ENCODE measurements around the gene SMYD2. TPM values are rescaled to one million over a fixed set of nuclear protein-coding genes. Genes with fewer than 3 reads are reported as not detected.

The SMYD2 gene
- polyA plus RNA-seq, 1 donor from 2014 or later: 32.4 TPM

GRCh38 chr1:214364386-214364785 lies 83.4 kb downstream of the SMYD2 start:
- peaks cover 0 to 5% (median 0%) of the 10 kb centered on the region in 3 donors for H3K9me3 Mint-ChIP-seq
- H3K27me3 Mint-ChIP-seq: peaks cover 11% of the 10 kb centered on the region
- H3K27ac Mint-ChIP-seq: no peak overlapping the region
- no peak overlapping the region for H3K4me3 Mint-ChIP-seq
- H3K36me3 Mint-ChIP-seq: peaks cover 2% of the 10 kb centered on the region
- peaks cover 0 to 1% (median 0%) of the 10 kb centered on the region in 3 donors for H3K4me1 Mint-ChIP-seq

GRCh38 chr1:214364786-214365295 lies 83.9 kb downstream of the SMYD2 start:
- Mint-ChIP-seq H3K27me3 (peaks cover 12% of the 10 kb centered on the region), H3K36me3 (peaks cover 2% of the 10 kb centered on the region), H3K4me1 (peaks cover 0 to 1% (median 0%) of the 10 kb centered on the region in 3 donors), H3K9me3 (peaks cover 0 to 5% (median 0%) of the 10 kb centered on the region in 3 donors), H3K4me3 (no peak overlapping the region), H3K27ac (no peak overlapping the region)

GRCh38 chr1:214367841-214368240 lies 86.9 kb downstream of the SMYD2 start:
- Mint-ChIP-seq H3K27ac (no peak overlapping the region), H3K27me3 (peaks cover 6% of the 10 kb centered on the region), H3K9me3 (peaks cover 0 to 2% (median 0%) of the 10 kb centered on the region in 3 donors)

GRCh38 chr1:214369364-214369763 lies 88.4 kb downstream of the SMYD2 start:
- no peak overlapping the region for H3K27ac Mint-ChIP-seq
- peaks cover 0 to 2% (median 0%) of the 10 kb centered on the region in 3 donors for H3K9me3 Mint-ChIP-seq
- H3K27me3 Mint-ChIP-seq: peaks cover 6% of the 10 kb centered on the region
- no peaks in the 10 kb centered on the region for H3K4me1 Mint-ChIP-seq
- H3K4me3 Mint-ChIP-seq: no peak overlapping the region
- peaks cover 2% of the 10 kb centered on the region for H3K36me3 Mint-ChIP-seq

More at GRCh38 chr1:214367841-214368240, 86.9 kb downstream of the SMYD2 start:
- peaks cover 2% of the 10 kb centered on the region for H3K36me3 Mint-ChIP-seq
- H3K4me3 Mint-ChIP-seq: no peak overlapping the region
- H3K4me1 Mint-ChIP-seq: no peaks in the 10 kb centered on the region

GRCh38 chr1:214370615-214371014 lies 89.7 kb downstream of the SMYD2 start:
- H3K9me3 Mint-ChIP-seq: peaks cover 0 to 2% (median 0%) of the 10 kb centered on the region in 3 donors
- H3K27ac Mint-ChIP-seq: no peak overlapping the region
- H3K36me3 Mint-ChIP-seq: peaks cover 1% of the 10 kb centered on the region
- peaks cover 4% of the 10 kb centered on the region for H3K27me3 Mint-ChIP-seq
- no peak overlapping the region for H3K4me3 Mint-ChIP-seq
- H3K4me1 Mint-ChIP-seq: no peaks in the 10 kb centered on the region

GRCh38 chr1:214372092-214372491 lies 91.1 kb downstream of the SMYD2 start:
- Mint-ChIP-seq H3K36me3 (no peaks in the 10 kb centered on the region), H3K4me3 (no peak overlapping the region), H3K4me1 (no peaks in the 10 kb centered on the region), H3K9me3 (peaks cover 0 to 2% (median 0%) of the 10 kb centered on the region in 3 donors), H3K27ac (no peak overlapping the region), H3K27me3 (peaks cover 2% of the 10 kb centered on the region)

- Mint-ChIP-seq H3K36me3 (no peaks in the 10 kb centered on the region), H3K4me3 (no peak overlapping the region), H3K27me3 (no peaks in the 10 kb centered on the region), H3K4me1 (no peaks in the 10 kb centered on the region), H3K9me3 (no peaks in the 10 kb centered on the region), H3K27ac (no peak overlapping the region)
Observed at GRCh38 chr1:214377485-214377884, 96.5 kb downstream of the SMYD2 start.

- Mint-ChIP-seq H3K27ac (no peak overlapping the region), H3K4me3 (no peak overlapping the region), H3K9me3 (no peaks in the 10 kb centered on the region), H3K4me1 (no peaks in the 10 kb centered on the region), H3K27me3 (no peaks in the 10 kb centered on the region), H3K36me3 (no peaks in the 10 kb centered on the region)
Observed at GRCh38 chr1:214377886-214378285, 96.9 kb downstream of the SMYD2 start.

- H3K27me3 Mint-ChIP-seq: no peaks in the 10 kb centered on the region
- H3K27ac Mint-ChIP-seq: no peak overlapping the region
- no peak overlapping the region for H3K4me3 Mint-ChIP-seq
- no peaks in the 10 kb centered on the region for H3K4me1 Mint-ChIP-seq
- H3K36me3 Mint-ChIP-seq: no peaks in the 10 kb centered on the region
- no peaks in the 10 kb centered on the region for H3K9me3 Mint-ChIP-seq
Observed at GRCh38 chr1:214378492-214378891, 97.5 kb downstream of the SMYD2 start.

- Mint-ChIP-seq H3K27ac (no peak overlapping the region), H3K36me3 (no peaks in the 10 kb centered on the region), H3K4me3 (no peak overlapping the region), H3K4me1 (no peaks in the 10 kb centered on the region), H3K27me3 (no peaks in the 10 kb centered on the region), H3K9me3 (no peaks in the 10 kb centered on the region)
Observed at GRCh38 chr1:214379236-214379970, 98.4 kb downstream of the SMYD2 start.

GRCh38 chr1:214380396-214380795 lies 99.4 kb downstream of the SMYD2 start:
- no peak overlapping the region for H3K27ac Mint-ChIP-seq
- no peaks in the 10 kb centered on the region for H3K4me1 Mint-ChIP-seq
- no peaks in the 10 kb centered on the region for H3K36me3 Mint-ChIP-seq

GRCh38 chr1:214380986-214381695 lies 100.2 kb downstream of the SMYD2 start:
- H3K27ac Mint-ChIP-seq: no peak overlapping the region
- H3K27me3 Mint-ChIP-seq: peaks cover 1% of the 10 kb centered on the region
- no peak overlapping the region for H3K4me3 Mint-ChIP-seq
- H3K9me3 Mint-ChIP-seq: no peaks in the 10 kb centered on the region
- no peaks in the 10 kb centered on the region for H3K36me3 Mint-ChIP-seq
- no peaks in the 10 kb centered on the region for H3K4me1 Mint-ChIP-seq

More at GRCh38 chr1:214380396-214380795, 99.4 kb downstream of the SMYD2 start:
- Mint-ChIP-seq H3K4me3 (no peak overlapping the region), H3K9me3 (no peaks in the 10 kb centered on the region), H3K27me3 (no peaks in the 10 kb centered on the region)

GRCh38 chr1:214383381-214384372 lies 102.7 kb downstream of the SMYD2 start:
- H3K27ac Mint-ChIP-seq: no peak overlapping the region
- no peaks in the 10 kb centered on the region for H3K4me1 Mint-ChIP-seq
- no peak overlapping the region for H3K4me3 Mint-ChIP-seq
- H3K27me3 Mint-ChIP-seq: peaks cover 1% of the 10 kb centered on the region
- H3K36me3 Mint-ChIP-seq: no peaks in the 10 kb centered on the region
- H3K9me3 Mint-ChIP-seq: no peaks in the 10 kb centered on the region

GRCh38 chr1:214384373-214385079 lies 103.6 kb downstream of the SMYD2 start:
- no peak overlapping the region for H3K27ac Mint-ChIP-seq
- H3K9me3 Mint-ChIP-seq: no peaks in the 10 kb centered on the region
- H3K36me3 Mint-ChIP-seq: no peaks in the 10 kb centered on the region
- no peak overlapping the region for H3K4me3 Mint-ChIP-seq
- H3K4me1 Mint-ChIP-seq: no peaks in the 10 kb centered on the region
- peaks cover 1% of the 10 kb centered on the region for H3K27me3 Mint-ChIP-seq
